HEK293 (cell line): ENCODE measurements around the gene POLD4.
A peak's percentile ranks its signal among the peaks of the same experiment; 100 is the strongest.

Experiments
- FEZF1 ChIP-seq: fragments of 450-650 bp; formaldehyde crosslinking; IDR thresholded peaks from 2 replicates; pipeline ENCODE4 v1.5.1; 2016; ENCODE audit warnings: missing biosample characterization, missing genetic modification characterization
- GLI4 ChIP-seq: fragments of 450-650 bp; formaldehyde crosslinking; IDR thresholded peaks from 2 replicates; pipeline ENCODE4 v1.5.1; 2016; ENCODE audit warnings: missing biosample characterization, missing genetic modification characterization
- GLIS2 ChIP-seq: fragments of 450-650 bp; formaldehyde crosslinking; IDR thresholded peaks from 2 replicates; pipeline ENCODE4 v1.5.1; 2016; ENCODE audit warnings: missing biosample characterization, missing genetic modification characterization
- KLF16 ChIP-seq: fragments of 450-650 bp; formaldehyde crosslinking; IDR thresholded peaks from 2 replicates; pipeline ENCODE4 v1.5.1; 2017; ENCODE audit warnings: missing biosample characterization, missing genetic modification characterization
- KLF17 ChIP-seq: fragments of 450-650 bp; formaldehyde crosslinking; IDR thresholded peaks from 2 replicates; pipeline ENCODE4 v1.5.1; 2016; ENCODE audit warnings: missing biosample characterization, missing genetic modification characterization
- OSR2 ChIP-seq: fragments of 450-650 bp; formaldehyde crosslinking; IDR thresholded peaks from 2 replicates; pipeline ENCODE4 v1.5.1; 2016; ENCODE audit warnings: missing biosample characterization, missing genetic modification characterization
- PATZ1 ChIP-seq: fragments of 450-650 bp; formaldehyde crosslinking; IDR thresholded peaks from 2 replicates; pipeline ENCODE4 v1.5.1; 2016; ENCODE audit warnings: missing biosample characterization, missing genetic modification characterization
- SP2 ChIP-seq: fragments of 450-650 bp; formaldehyde crosslinking; IDR thresholded peaks from 2 replicates; pipeline ENCODE4 v1.5.1; 2016; ENCODE audit warnings: missing biosample characterization, missing genetic modification characterization
- ZBTB26 ChIP-seq: fragments of 450-650 bp; formaldehyde crosslinking; optimal IDR thresholded peaks from 2 replicates; pipeline ENCODE3; 2016; ENCODE audit warnings: missing biosample characterization, mild to moderate bottlenecking, missing genetic modification characterization
- ZBTB44 ChIP-seq: fragments of 450-650 bp; IDR thresholded peaks from 2 replicates; pipeline ENCODE4 v1.5.1; 2018; ENCODE audit warnings: missing biosample characterization, mild to moderate bottlenecking, missing genetic modification characterization
- ZBTB7A ChIP-seq: fragments of 450-650 bp; formaldehyde crosslinking; IDR thresholded peaks from 2 replicates; pipeline ENCODE4 v1.5.1; 2016; ENCODE audit warnings: low read depth, missing biosample characterization, missing genetic modification characterization
- ZIC2 ChIP-seq: fragments of 450-650 bp; formaldehyde crosslinking; IDR thresholded peaks from 2 replicates; pipeline ENCODE4 v1.5.1; 2016; ENCODE audit warnings: missing biosample characterization, missing genetic modification characterization
- ZNF121 ChIP-seq: fragments of 450-650 bp; formaldehyde crosslinking; IDR thresholded peaks from 2 replicates; pipeline ENCODE4 v1.5.1; 2016; ENCODE audit warnings: missing biosample characterization, missing genetic modification characterization
- ZNF140 ChIP-seq: fragments of 450-650 bp; formaldehyde crosslinking; IDR thresholded peaks from 2 replicates; pipeline ENCODE4 v1.5.1; 2016; ENCODE audit warnings: missing biosample characterization, missing genetic modification characterization
- ZNF157 ChIP-seq: fragments of 450-650 bp; formaldehyde crosslinking; IDR thresholded peaks from 2 replicates; pipeline ENCODE4 v1.5.1; 2016; ENCODE audit warnings: missing biosample characterization, missing genetic modification characterization
- ZNF184 ChIP-seq: fragments of 450-650 bp; IDR thresholded peaks from 2 replicates; pipeline ENCODE4 v1.5.1; 2018; ENCODE audit warnings: missing biosample characterization, mild to moderate bottlenecking, missing genetic modification characterization
- ZNF394 ChIP-seq: fragments of 450-650 bp; formaldehyde crosslinking; IDR thresholded peaks from 2 replicates; pipeline ENCODE4 v1.5.1; 2016; ENCODE audit warnings: missing biosample characterization, missing genetic modification characterization, mild to moderate bottlenecking, moderate library complexity, borderline replicate concordance
- ZNF473 ChIP-seq: fragments of 450-650 bp; formaldehyde crosslinking; IDR thresholded peaks from 2 replicates; pipeline ENCODE4 v1.5.1; 2017; ENCODE audit warnings: missing biosample characterization, missing genetic modification characterization
- ZNF518A ChIP-seq: fragments of 450-650 bp; formaldehyde crosslinking; conservative IDR thresholded peaks from 2 replicates; pipeline ENCODE4 v1.5.1; 2016; ENCODE audit warnings: low read depth, missing biosample characterization, missing genetic modification characterization
- ZNF561 ChIP-seq: fragments of 450-650 bp; IDR thresholded peaks from 2 replicates; pipeline ENCODE4 v1.5.1; 2018; ENCODE audit warnings: missing biosample characterization, missing genetic modification characterization, borderline replicate concordance
- ZNF76 ChIP-seq: fragments of 450-650 bp; formaldehyde crosslinking; IDR thresholded peaks from 2 replicates; pipeline ENCODE4; 2016; ENCODE audit warnings: low read depth, missing biosample characterization, missing genetic modification characterization, borderline replicate concordance
- ZNF776 ChIP-seq: fragments of 450-650 bp; formaldehyde crosslinking; IDR thresholded peaks from 2 replicates; pipeline ENCODE4 v1.5.0; 2017; ENCODE audit warnings: missing biosample characterization, missing genetic modification characterization, borderline replicate concordance
- ZNF837 ChIP-seq: fragments of 450-650 bp; formaldehyde crosslinking; IDR thresholded peaks from 2 replicates; pipeline ENCODE4 v1.5.1; 2016; ENCODE audit warnings: missing biosample characterization, missing genetic modification characterization

POLD4 gene

GRCh38 chr11:67372993-67373647, 19.8 kb upstream of the POLD4 start, which contains the start of gene CLCF1 (continued):
- TF ChIP-seq ZNF184, result no peak
- no peak for TF ChIP-seq ZNF518A (tag by site-specific recombination)
- peak; percentile 61; the same call in 1 of the 2 replicates for TF ChIP-seq GLIS2 (tag by site-specific recombination)
- TF ChIP-seq ZBTB44 (tag by site-specific recombination), result no peak
- no peak for TF ChIP-seq ZNF140 (tag by site-specific recombination)
- no peak for TF ChIP-seq ZBTB7A (tag by site-specific recombination)
- TF ChIP-seq ZNF561 (tag by site-specific recombination), result no peak
- peak; percentile 35 for TF ChIP-seq PATZ1 (tag by site-specific recombination)
- peak; percentile 62 for TF ChIP-seq ZBTB26
- no peak for TF ChIP-seq ZNF76 (tag by site-specific recombination)
- no peak for TF ChIP-seq GLI4
- TF ChIP-seq ZNF473 (tag by site-specific recombination), result no peak
- no peak for TF ChIP-seq KLF16 (tag by site-specific recombination)
- no peak for TF ChIP-seq ZNF157
- no peak for TF ChIP-seq KLF17 (tag by site-specific recombination)
- peak; percentile 34; the same call in 1 of the 2 replicates for TF ChIP-seq SP2
- no peak for TF ChIP-seq ZNF121
- no peak for TF ChIP-seq OSR2 (tag by site-specific recombination)
- TF ChIP-seq FEZF1 (tag by site-specific recombination), result no peak
- peak; percentile 52 for TF ChIP-seq ZIC2 (tag by site-specific recombination)
- no peak for TF ChIP-seq ZNF776 (tag by site-specific recombination)
- TF ChIP-seq ZNF394, result no peak
- TF ChIP-seq ZNF837 (tag by site-specific recombination), result no peak
